ENCODE data around the gene SAPCD2. TPM values are rescaled to one million over a fixed set of nuclear protein-coding genes. Genes with fewer than 3 reads are reported as not detected.

SAPCD2 gene
- total and polyA plus RNA-seq, 2 of the 4 experiments (the other 2 are of a cell fraction): 3.4 to 4.9 TPM

- TF ChIP-seq MAZ (IDR thresholded peaks at IDR 0.05; ENCODE audit: borderline replicate concordance, low read depth, low read length) (peak; percentile 57; the same call in 1 of the 2 replicates), CEBPB (IDR thresholded peaks at IDR 0.05; ENCODE audit: low read depth, low read length) (no peak), POLR2A (IDR thresholded peaks at IDR 0.05; ENCODE audit: low read depth, low read length) (no peak), NFE2L2 (IDR thresholded peaks at IDR 0.05; ENCODE audit: low read depth, low read length) (no peak)
Measured at GRCh38 chr9:137028263-137029057, 41.9 kb downstream of the SAPCD2 start (continued).
